A549 (cell line): Measurements from ENCODE around the gene ADAM12. TPM values are rescaled to one million over a fixed set of nuclear protein-coding genes. Genes with fewer than 3 reads are reported as not detected.

ENCODE experiments used
- ATAC-seq, 2 experiments: fragments of 200-7000 bp in 1 of 2; fragments of >200 bp in 1 of 2; cut with Nextera tagmentation in 1 of 2; cut with Tn5 transposase in 1 of 2; 3 replicates each; pipeline versions ENCODE4 v1.8.0 to v1.9.1; 2018 to 2020; ENCODE audit warnings: mild to moderate bottlenecking in 1 of 2, moderate library complexity in 1 of 2
- CTCF ChIA-PET: fragments of 300-600 bp; sonication (Branson Sonifier 250); formaldehyde crosslinking; extraction: SDS; loops from one replicate; lab custom pipeline; 2021; ENCODE audit warnings: antibody characterized with exemption, inconsistent platforms; lab: Yijun Ruan, JAX
- POLR2A ChIA-PET: fragments of 350-600 bp; formaldehyde crosslinking; extraction: SDS; loops from one replicate; lab custom pipeline; 2021; ENCODE audit warnings: antibody characterized with exemption, inconsistent platforms; lab: Yijun Ruan, JAX
- DNase-seq, 2 experiments: peaks; one replicate each; pipeline versions ENCODE4 v3.0.0 to v3.0.0-alpha.2; 2011 to 2016; ENCODE audit warnings: low read depth in 1 of 2, low spot score in 1 of 2
- FAIRE-seq: peaks from 2 replicates; lab custom pipeline; 2011; peaks lifted over from hg19 to GRCh38; lab: Jason Lieb, UNC
- H3K27ac ChIP-seq, 2 experiments: fragments of >200 bp; sonication (Bioruptor Twin); formaldehyde crosslinking; 3 replicates each; pipeline ENCODE4 v1.5.1; 2016 to 2017
- H3K4me1 ChIP-seq: fragments of >200 bp; sonication (Bioruptor Twin); formaldehyde crosslinking; 3 replicates; pipeline ENCODE4 v1.6.1; 2016
- H3K4me2 ChIP-seq: fragments of >200 bp; sonication (Bioruptor Twin); formaldehyde crosslinking; 3 replicates; pipeline ENCODE4 v1.6.1; 2016
- H3K4me3 ChIP-seq: fragments of >200 bp; sonication (Bioruptor Twin); formaldehyde crosslinking; 3 replicates; pipeline ENCODE4 v1.5.1; 2016
- H3K9me3 ChIP-seq: fragments of >200 bp; sonication (Bioruptor Twin); formaldehyde crosslinking; 3 replicates; pipeline ENCODE4 v1.6.1; 2016
- BHLHE40 ChIP-seq: IDR thresholded peaks from 2 replicates; pipeline ENCODE4 v1.6.1; 2012; ENCODE audit warnings: low read depth, low read length, inconsistent platforms
- CBX2 ChIP-seq: fragments of 200-600 bp; sonication (generic); IDR thresholded peaks from 2 replicates; pipeline ENCODE4 v1.6.1; 2016; ENCODE audit warnings: low read depth, mild to moderate bottlenecking, borderline replicate concordance
- CBX8 ChIP-seq: fragments of 200-600 bp; sonication (generic); IDR thresholded peaks from 2 replicates; pipeline ENCODE4 v1.6.1; 2016
- CHD2 ChIP-seq: fragments of 150-350 bp; IDR thresholded peaks from 2 replicates; pipeline ENCODE4 v1.6.1; 2014; ENCODE audit warnings: low read length; ENCODE audit not compliant: partially characterized antibody
- CHD4 ChIP-seq: fragments of 200-600 bp; sonication (generic); IDR thresholded peaks from 2 replicates; pipeline ENCODE4 v1.6.1; 2016; ENCODE audit warnings: antibody characterized with exemption, mild to moderate bottlenecking, borderline replicate concordance
- EP300 ChIP-seq, 2 experiments: fragments of >200 bp; sonication (Bioruptor Twin); formaldehyde crosslinking; IDR thresholded peaks; 2 replicates in 1 of 2; 3 replicates in 1 of 2; pipeline ENCODE4 v1.6.1; 2016 to 2017
- FOSB ChIP-seq: fragments of 250-450 bp; sonication (Bioruptor Pico); IDR thresholded peaks from 2 replicates; pipeline ENCODE4 v1.5.0; 2020; ENCODE audit warnings: mild to moderate bottlenecking, moderate library complexity
- FOSL2 ChIP-seq, 2 experiments: fragments of 450-650 bp in 1 of 2; fragments of >200 bp in 1 of 2; sonication (Bioruptor Twin) in 1 of 2; formaldehyde crosslinking; IDR thresholded peaks; 2 replicates each; pipeline versions ENCODE4 v1.5.0 to v1.6.1; 2016 to 2020; ENCODE audit warnings: mild to moderate bottlenecking in 1 of 2, moderate library complexity in 1 of 2
- HDAC2 ChIP-seq: fragments of 200-600 bp; sonication (generic); IDR thresholded peaks from 2 replicates; pipeline ENCODE4 v1.6.1; 2016
- HOXB13 ChIP-seq: fragments of 250-450 bp; sonication (Bioruptor Pico); IDR thresholded peaks from 2 replicates; pipeline ENCODE4 v1.5.0; 2020; ENCODE audit warnings: low read depth, mild to moderate bottlenecking, moderate library complexity
- MAFK ChIP-seq: fragments of 450-650 bp; IDR thresholded peaks from 2 replicates; pipeline ENCODE4 v1.6.1; 2014; ENCODE audit not compliant: partially characterized antibody
- MAZ ChIP-seq: fragments of 150-350 bp; IDR thresholded peaks from 2 replicates; pipeline ENCODE4 v1.6.1; 2014; ENCODE audit warnings: antibody characterized with exemption, low read depth, low read length, borderline replicate concordance
- NPAS2 ChIP-seq: fragments of 250-450 bp; sonication (Bioruptor Pico); IDR thresholded peaks from 2 replicates; pipeline ENCODE4 v1.8.0; 2022; ENCODE audit warnings: mild to moderate bottlenecking, moderate library complexity, borderline replicate concordance
- PBX3 ChIP-seq: IDR thresholded peaks from 2 replicates; pipeline ENCODE4 v1.6.1; 2012
- RAD21 ChIP-seq, 2 experiments: fragments of >200 bp in 1 of 2; sonication (Bioruptor Twin) in 1 of 2; formaldehyde crosslinking in 1 of 2; IDR thresholded peaks in 1 of 2; conservative IDR thresholded peaks in 1 of 2; 2 replicates in 1 of 2; 3 replicates in 1 of 2; pipeline ENCODE4 v1.6.1; 2012 to 2018; ENCODE audit warnings: inconsistent platforms in 1 of 2
- RCOR1 ChIP-seq: fragments of 150-350 bp; IDR thresholded peaks from 2 replicates; pipeline ENCODE4 v1.6.1; 2014; ENCODE audit warnings: antibody characterized with exemption, low read length, low read depth
- TFCP2L1 ChIP-seq: fragments of 250-450 bp; sonication (Bioruptor Pico); IDR thresholded peaks from 2 replicates; pipeline ENCODE4 v1.5.0; 2021; ENCODE audit warnings: mild to moderate bottlenecking
- TP53 ChIP-seq: fragments of 250-450 bp; sonication (Bioruptor Pico); IDR thresholded peaks from 2 replicates; pipeline ENCODE4 v1.5.0; 2021; ENCODE audit warnings: mild to moderate bottlenecking, moderate library complexity
- WGBS: methylation state at CpG from one replicate; pipeline ENCODE4 v1.1.6; 2017; ENCODE audit errors: missing lambda C conversion rate; 5-methylcytosine and 5-hydroxymethylcytosine counted together
- polyA plus RNA-seq, 4 experiments: library from polyadenylated mRNA; depleted of rRNA in 3 of 4; stranded (reverse); fragments of >200 nt; fragmentation: RNase III in 1 of 4; extraction: RNeasy Plus Mini Kit Qiagen cat#74134 plus additional on column Dnase treatment in 1 of 4; gene quantifications; 2 replicates in 3 of 4; 3 replicates in 1 of 4; pipeline ENCODE4 v1.2.3, GENCODE V29; 2011 to 2017
- TF ChIP-seq, protein P1 (sequence below): IDR thresholded peaks from 2 replicates; pipeline ENCODE4 v1.6.1; 2012
- TF ChIP-seq, protein P2 (sequence below): fragments of 250-450 bp; sonication (Bioruptor Pico); IDR thresholded peaks from 2 replicates; pipeline ENCODE4 v1.5.0; 2020; ENCODE audit warnings: low read depth, mild to moderate bottlenecking, moderate library complexity

The ADAM12 gene
- polyA plus RNA-seq, 2 of the 4 experiments (the other 2 are of a cell fraction) = 1.6 to 4.8 TPM

DNA sequence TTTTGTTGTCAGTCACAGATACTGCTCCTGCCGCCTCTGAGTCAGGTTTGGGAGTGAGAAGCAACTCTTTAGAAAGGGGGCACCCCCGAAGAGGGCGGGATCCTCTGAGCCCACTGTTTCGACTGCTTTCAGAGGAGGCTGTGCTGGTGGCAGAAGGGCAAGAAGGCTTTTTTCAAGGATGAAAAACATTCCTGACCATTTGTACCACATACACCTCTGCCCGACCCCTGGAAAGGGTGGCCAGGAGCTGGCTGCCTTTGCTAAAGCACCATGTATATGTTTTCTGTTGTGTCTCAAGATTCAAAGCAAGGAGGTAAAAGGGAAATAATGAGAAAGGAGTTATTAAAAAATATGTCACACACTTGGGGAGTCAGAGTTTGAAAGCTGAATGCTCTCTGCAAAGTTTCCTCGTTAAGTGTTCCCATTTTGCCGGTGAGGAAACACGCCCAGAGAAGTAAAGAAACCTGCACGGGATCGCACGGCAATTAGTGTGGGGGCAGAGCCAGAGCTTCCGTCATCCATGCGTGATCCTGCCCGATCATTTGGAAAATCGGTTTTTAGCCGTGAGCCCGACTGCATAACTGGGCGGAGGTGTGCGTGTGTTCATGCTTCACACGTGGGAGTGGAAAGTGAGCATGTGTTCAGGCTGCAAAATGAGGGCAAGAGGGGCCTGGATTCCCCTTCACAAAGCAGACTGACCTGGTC, 163.2 kb downstream of the ADAM12 start:
- ChIA-PET CTCF (interaction anchor here (1.0 to 1.9 kb wide), 2 partner anchors 10 to 243 kb away, joined by 3 to 4 read pairs; no protein-coding TSS in a partner anchor), POLR2A (no interaction called here)
- Histone ChIP-seq H3K4me1 (peaks cover 4% of the 10 kb centered on the region; the same call in 1 of the 3 replicates), H3K4me2 (no peak overlapping the region), H3K9me3 (no peaks in the 10 kb centered on the region), H3K27ac (0 out of 6 replicates have a peak overlapping the region, but pooled peaks of 1 of the 2 experiments have one; percentile 21), H3K4me3 (no peak overlapping the region)
- 72% methylated on average over 20 of the region's 20 CpGs for WGBS
- ATAC-seq = no peak
- no peak for DNase-seq
- FAIRE-seq = no peak
- TF ChIP-seq RAD21 (conservative IDR thresholded peaks at IDR 0.05 in 1 of 2, IDR thresholded peaks at IDR 0.05 in 1 of 2) = no peak
- no peak for TF ChIP-seq TFCP2L1
- TF ChIP-seq BHLHE40 = no peak
- no peak for TF ChIP-seq TP53 (CRISPR knock-in tag)
- TF ChIP-seq NPAS2 (CRISPR knock-in tag) = no peak
- no peak for TF ChIP-seq CBX8
- no peak for TF ChIP-seq MAZ
- no peak for TF ChIP-seq CBX2
- no peak for TF ChIP-seq PBX3
- no peak for TF ChIP-seq CHD2
- TF ChIP-seq EP300 (IDR thresholded peaks at IDR 0.05) = no peak

GRCh38 chr10:126223512-126224067, 164.7 kb downstream of the ADAM12 start:
- Histone ChIP-seq H3K27ac (no peak overlapping the region), H3K9me3 (no peaks in the 10 kb centered on the region), H3K4me3 (no peak overlapping the region), H3K4me2 (no peak overlapping the region), H3K4me1 (peaks cover 4% of the 10 kb centered on the region; the same call in 1 of the 3 replicates)
- FAIRE-seq (no peak), ATAC-seq (peak; percentile 19 to 59; a peak in 2 of 6 replicates), DNase-seq (no peak)
- ChIA-PET POLR2A (no interaction called here), CTCF (no interaction called here)
- WGBS = 67% methylated on average over 10 of the region's 10 CpGs
- TF ChIP-seq, protein P1, sequence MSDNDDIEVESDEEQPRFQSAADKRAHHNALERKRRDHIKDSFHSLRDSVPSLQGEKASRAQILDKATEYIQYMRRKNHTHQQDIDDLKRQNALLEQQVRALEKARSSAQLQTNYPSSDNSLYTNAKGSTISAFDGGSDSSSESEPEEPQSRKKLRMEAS = no peak
- TF ChIP-seq, protein P2, sequence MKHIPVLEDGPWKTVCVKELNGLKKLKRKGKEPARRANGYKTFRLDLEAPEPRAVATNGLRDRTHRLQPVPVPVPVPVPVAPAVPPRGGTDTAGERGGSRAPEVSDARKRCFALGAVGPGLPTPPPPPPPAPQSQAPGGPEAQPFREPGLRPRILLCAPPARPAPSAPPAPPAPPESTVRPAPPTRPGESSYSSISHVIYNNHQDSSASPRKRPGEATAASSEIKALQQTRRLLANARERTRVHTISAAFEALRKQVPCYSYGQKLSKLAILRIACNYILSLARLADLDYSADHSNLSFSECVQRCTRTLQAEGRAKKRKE (CRISPR knock-in tag) = no peak
- TF ChIP-seq FOSL2 (IDR thresholded peaks at IDR 0.05) (no peak), FOSL2 (CRISPR knock-in tag; IDR thresholded peaks at IDR 0.05) (no peak), TP53 (CRISPR knock-in tag) (no peak), MAFK (no peak), RCOR1 (no peak), CHD4 (no peak)

- WGBS = 47% methylated on average over 4 of the region's 4 CpGs
- CTCF ChIA-PET = no interaction called here
- no peaks in the 10 kb centered on the region for H3K9me3 ChIP-seq
- DNase-seq = no peak
- TF ChIP-seq FOSB (no peak), CHD4 (no peak), MAFK (peak; percentile 60), HDAC2 (no peak), HOXB13 (CRISPR knock-in tag) (no peak)
- TF ChIP-seq, all 56 proteins: peak for 1
- peaks cover 3% of the 10 kb centered on the region; the same call in 1 of the 3 replicates for H3K4me1 ChIP-seq
- H3K4me2 ChIP-seq = no peak overlapping the region
- POLR2A ChIA-PET = no interaction called here
- no peak for ATAC-seq
- H3K4me3 ChIP-seq = no peak overlapping the region
- H3K27ac ChIP-seq = no peak overlapping the region
- FAIRE-seq = no peak
Measured at GRCh38 chr10:126222736-126223511, 165.4 kb downstream of the ADAM12 start.
